IPS-18c (cell line): ENCODE data around the gene ZNF524.

Source experiments
- H3K4me3 ChIP-seq: 2 replicates; pipeline ENCODE4 v1.7.0; 2013; ENCODE audit warnings: low read depth, mild to moderate bottlenecking, low read length, moderate library complexity; ENCODE audit not compliant: insufficient read depth
- H3K9me3 ChIP-seq: one replicate; pipeline ENCODE4 v1.6.1; 2013; ENCODE audit warnings: mild to moderate bottlenecking, low read length, moderate library complexity; ENCODE audit not compliant: control insufficient read depth, insufficient read depth

The ZNF524 gene

GRCh38 chr19:55643887-55644176 lies 43.7 kb downstream of the ZNF524 start:
- H3K4me3 ChIP-seq, result peak overlapping the region; percentile 64

DNA sequence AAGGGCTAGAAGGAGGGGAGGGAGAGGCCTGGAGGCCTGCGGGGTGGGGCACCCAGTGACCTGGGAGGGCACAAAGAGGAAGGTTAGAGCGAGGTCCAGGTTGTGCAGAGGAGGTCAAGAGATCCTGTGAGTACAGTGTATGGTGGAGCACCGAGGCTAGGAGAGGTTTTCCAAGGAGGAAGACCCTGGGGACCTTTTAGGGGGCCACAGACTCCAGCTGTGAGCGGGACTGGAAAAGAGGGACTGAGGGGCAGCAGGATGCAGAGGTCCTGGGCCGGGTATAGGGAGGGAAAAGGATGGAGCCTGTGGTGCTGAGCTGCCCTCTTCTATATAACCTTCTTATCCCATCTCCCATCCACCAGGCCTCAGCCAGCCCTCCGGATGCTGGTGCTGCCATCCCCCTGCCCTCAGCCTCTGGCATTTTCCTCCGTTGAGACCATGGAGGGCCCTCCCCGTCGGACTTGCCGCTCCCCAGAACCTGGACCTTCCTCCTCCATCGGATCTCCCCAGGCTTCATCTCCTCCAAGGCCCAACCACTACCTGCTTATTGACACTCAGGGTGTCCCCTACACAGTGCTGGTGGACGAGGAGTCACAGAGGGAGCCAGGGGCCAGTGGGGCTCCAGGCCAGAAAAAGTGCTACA lies 44.2 kb downstream of the ZNF524 start:
- peak overlapping the region; percentile 64 for H3K4me3 ChIP-seq

More at GRCh38 chr19:55643887-55644176, 43.7 kb downstream of the ZNF524 start:
- peaks cover 8% of the 10 kb centered on the region for H3K9me3 ChIP-seq

DNA sequence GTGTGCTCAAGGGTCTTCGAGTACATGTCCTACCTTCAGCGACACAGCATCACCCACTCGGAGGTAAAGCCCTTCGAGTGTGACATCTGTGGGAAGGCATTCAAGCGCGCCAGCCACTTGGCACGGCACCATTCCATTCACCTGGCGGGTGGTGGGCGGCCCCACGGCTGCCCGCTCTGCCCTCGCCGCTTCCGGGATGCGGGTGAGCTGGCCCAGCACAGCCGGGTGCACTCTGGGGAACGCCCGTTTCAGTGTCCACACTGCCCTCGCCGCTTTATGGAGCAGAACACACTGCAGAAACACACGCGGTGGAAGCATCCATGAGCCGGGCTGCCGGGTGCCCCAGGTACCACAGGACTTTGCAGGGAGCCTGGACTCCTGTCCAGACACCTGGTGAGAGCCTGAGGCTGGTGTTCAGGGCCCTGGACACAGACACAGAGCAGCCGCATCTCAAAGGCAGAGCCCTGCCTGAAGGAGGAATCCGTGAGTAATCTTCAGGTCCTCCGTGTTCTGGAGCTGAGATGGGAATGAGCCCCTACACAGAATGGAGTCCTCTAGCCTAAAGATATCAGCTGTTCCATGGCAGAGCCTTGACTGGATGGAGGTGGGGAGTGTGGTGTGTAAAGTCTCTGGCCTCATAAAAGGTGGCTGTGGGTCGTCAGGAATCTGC lies 44.9 kb downstream of the ZNF524 start:
- Histone ChIP-seq H3K9me3 (peaks cover 7% of the 10 kb centered on the region), H3K4me3 (peak overlapping the region; percentile 64)

More for the DNA sequence above, 44.2 kb downstream of the ZNF524 start:
- H3K9me3 ChIP-seq, result peaks cover 7% of the 10 kb centered on the region

DNA sequence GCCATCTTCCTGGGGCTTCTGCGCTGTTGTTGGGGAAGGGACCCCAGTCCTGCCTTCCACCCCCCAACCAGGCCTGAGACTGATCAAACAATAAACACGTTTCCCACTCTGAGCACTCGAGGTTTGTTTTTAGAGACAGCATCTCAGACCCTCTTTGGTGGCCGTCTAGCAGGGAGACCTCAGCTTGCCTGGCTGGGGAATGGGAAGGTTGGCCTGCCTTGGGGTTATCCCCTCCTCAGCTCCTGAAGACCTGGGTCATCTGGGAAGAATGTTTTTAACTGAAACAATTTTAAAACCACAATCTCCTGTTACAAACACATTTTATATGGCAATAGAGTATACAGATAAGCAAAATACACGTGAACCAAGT lies 45.4 kb downstream of the ZNF524 start:
- Histone ChIP-seq H3K9me3 (peaks cover 2% of the 10 kb centered on the region), H3K4me3 (no peak overlapping the region)

- Histone ChIP-seq H3K9me3 (no peaks in the 10 kb centered on the region), H3K4me3 (peak overlapping the region; percentile 89)
Measured at GRCh38 chr19:55646889-55647731, 47.0 kb downstream of the ZNF524 start.

GRCh38 chr19:55647732-55648584 lies 47.9 kb downstream of the ZNF524 start, which contains the start of gene CCDC106:
TSS of gene CCDC106 (plus strand) at chr19:55648212. CDS start at chr19:55649047, 835 bp downstream.
- H3K4me3 ChIP-seq, result peak within 1 kb of the TSS; percentile 89
- no peaks in the 10 kb centered on the region for H3K9me3 ChIP-seq

DNA sequence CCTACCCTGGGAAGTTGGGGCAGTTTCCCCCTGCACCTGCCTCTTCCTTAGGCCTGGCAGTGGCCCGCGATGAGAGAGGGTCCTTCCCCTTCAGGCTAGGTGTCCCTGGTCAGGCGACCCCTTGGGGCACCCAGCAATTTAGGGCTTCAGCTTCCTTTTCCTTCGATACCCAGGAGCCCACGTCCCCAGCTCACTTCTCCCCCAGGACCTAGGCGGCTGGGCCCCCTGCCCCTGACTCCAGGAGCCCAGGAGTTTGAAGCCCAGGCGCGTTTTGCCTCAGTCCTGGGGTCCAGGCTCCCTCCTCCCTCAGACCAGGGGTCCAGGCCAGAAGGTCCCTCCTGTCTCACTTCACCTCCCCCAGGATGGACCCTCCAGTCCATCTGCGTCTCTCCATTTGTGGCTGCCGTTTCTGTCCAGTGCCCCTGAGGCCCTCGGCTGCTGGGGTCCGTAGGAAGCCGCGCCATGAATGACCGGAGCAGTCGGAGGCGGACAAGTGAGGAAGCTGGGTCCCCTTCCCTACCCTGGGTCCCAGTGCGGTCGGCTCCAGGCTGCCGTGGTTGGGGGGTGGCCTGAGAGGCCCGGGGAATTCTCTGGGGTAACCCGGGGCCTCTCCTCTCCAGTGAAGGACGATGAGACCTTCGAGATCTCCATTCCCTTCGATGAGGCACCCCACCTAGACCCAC lies 48.6 kb downstream of the ZNF524 start:
- no peaks in the 10 kb centered on the region for H3K9me3 ChIP-seq
- H3K4me3 ChIP-seq, result peak overlapping the region; percentile 89

DNA sequence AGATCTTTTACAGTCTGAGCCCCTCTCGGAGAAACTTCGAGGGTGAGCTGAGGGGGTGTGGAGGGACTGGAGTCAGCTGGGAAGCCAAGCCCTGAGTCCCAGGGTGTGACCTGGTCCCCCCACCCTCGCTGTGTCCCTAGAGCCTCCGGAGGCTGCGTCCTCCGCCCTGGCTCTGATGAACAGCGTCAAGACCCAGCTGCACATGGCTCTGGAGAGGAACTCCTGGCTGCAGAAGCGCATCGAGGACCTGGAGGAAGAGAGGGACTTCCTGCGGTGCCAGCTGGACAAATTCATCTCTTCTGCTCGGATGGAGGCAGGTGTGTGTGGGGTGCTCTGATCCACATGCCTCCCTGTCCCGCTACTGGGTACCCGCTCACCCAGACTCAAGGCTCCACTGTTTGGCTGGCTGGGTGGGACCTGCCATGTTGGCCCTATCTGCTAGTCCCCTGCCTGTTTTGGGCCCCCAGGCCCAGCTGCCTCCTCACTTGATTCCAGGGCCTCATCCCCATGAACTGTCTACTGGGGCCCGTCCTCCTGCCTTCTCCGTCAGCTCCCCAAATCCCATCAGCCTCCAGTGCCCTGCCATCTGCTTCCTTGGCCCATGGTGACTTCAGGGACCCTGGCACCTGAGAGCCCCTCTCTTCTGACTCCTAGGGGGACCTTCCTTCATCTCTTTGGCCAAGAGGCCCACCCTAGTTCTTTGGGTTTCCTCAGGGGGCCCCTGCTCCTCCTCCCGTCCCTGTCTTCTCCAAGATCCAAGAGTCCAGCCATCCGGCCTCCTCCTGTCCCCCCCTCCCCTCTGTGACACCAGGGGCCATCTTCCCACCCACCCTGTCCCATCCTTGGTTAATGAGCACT lies 49.4 kb downstream of the ZNF524 start:
- Histone ChIP-seq H3K9me3 (no peaks in the 10 kb centered on the region), H3K4me3 (no peak overlapping the region)

GRCh38 chr19:55650126-55650557 lies 50.1 kb downstream of the ZNF524 start:
- Histone ChIP-seq H3K9me3 (no peaks in the 10 kb centered on the region), H3K4me3 (no peak overlapping the region)

- H3K9me3 ChIP-seq, result no peaks in the 10 kb centered on the region
- no peak overlapping the region for H3K4me3 ChIP-seq
Measured at GRCh38 chr19:55650602-55651230, 50.6 kb downstream of the ZNF524 start.

GRCh38 chr19:55651236-55651635 lies 51.1 kb downstream of the ZNF524 start:
- Histone ChIP-seq H3K9me3 (no peaks in the 10 kb centered on the region), H3K4me3 (no peak overlapping the region)

- Histone ChIP-seq H3K9me3 (no peaks in the 10 kb centered on the region), H3K4me3 (peak overlapping the region; percentile 31; the same call in 1 of the 2 replicates)
Measured at GRCh38 chr19:55652311-55653128, 52.4 kb downstream of the ZNF524 start.
